Neuronal stem cell (in vitro differentiated cells): ENCODE measurements around the gene CD4.
A peak's percentile ranks its signal among the peaks of the same experiment; 100 is the strongest.

ENCODE experiments used
- DNase-seq: peaks from one replicate; pipeline ENCODE4 v3.0.0-alpha.2; 2013; ENCODE audit warnings: low spot score
- H2AFZ ChIP-seq: one replicate; pipeline ENCODE4 v1.6.1; 2013; ENCODE audit warnings: mild to moderate bottlenecking, low read length, inconsistent platforms
- H2AK5ac ChIP-seq: 2 replicates; pipeline ENCODE4 v1.6.1; 2013; ENCODE audit warnings: low read depth, mild to moderate bottlenecking, inconsistent platforms, low read length, moderate library complexity, mixed read lengths
- H2BK120ac ChIP-seq: 2 replicates; pipeline ENCODE4 v1.6.1; 2013; ENCODE audit warnings: low read depth, mild to moderate bottlenecking, inconsistent platforms, low read length, moderate library complexity, mixed read lengths
- H2BK12ac ChIP-seq: one replicate; pipeline ENCODE4 v1.6.1; 2013; ENCODE audit warnings: low read length, inconsistent platforms
- H2BK15ac ChIP-seq: 2 replicates; pipeline ENCODE4 v1.6.1; 2013; ENCODE audit warnings: mild to moderate bottlenecking, low read length, inconsistent platforms, mixed read lengths
- H2BK5ac ChIP-seq: one replicate; pipeline ENCODE4 v1.6.1; 2013; ENCODE audit warnings: inconsistent platforms, mild to moderate bottlenecking, low read length, moderate library complexity
- H3K14ac ChIP-seq: one replicate; pipeline ENCODE4 v1.6.1; 2013; ENCODE audit warnings: low read length, inconsistent platforms
- H3K18ac ChIP-seq: 2 replicates; pipeline ENCODE4 v1.6.1; 2013; ENCODE audit warnings: low read length, inconsistent platforms
- H3K23ac ChIP-seq: 2 replicates; pipeline ENCODE4 v1.6.1; 2013; ENCODE audit warnings: low read depth, mild to moderate bottlenecking, mixed read lengths, low read length, inconsistent platforms; ENCODE audit not compliant: poor library complexity
- H3K27ac ChIP-seq: replicated peaks from 3 replicates; pipeline ENCODE4 v1.5.1; 2013; ENCODE audit warnings: low read length, inconsistent platforms
- H3K27me3 ChIP-seq, 3 experiments: 2 replicates each; pipeline ENCODE4 v1.6.1; 2013; ENCODE audit warnings: low read length in 3 of 3, mild to moderate bottlenecking in 2 of 3, inconsistent platforms in 1 of 3, low read depth in 1 of 3, mixed read lengths in 1 of 3, moderate library complexity in 1 of 3; ENCODE audit not compliant: control insufficient read depth in 3 of 3, insufficient read depth in 3 of 3
- H3K36me3 ChIP-seq, 2 donors: replicated peaks in 1 of 2; 2 replicates each; pipeline ENCODE4 v1.6.1; 2013; ENCODE audit warnings: low read length in 2 of 2; ENCODE audit not compliant: control insufficient read depth in 2 of 2, insufficient read depth in 2 of 2
- H3K4ac ChIP-seq: 2 replicates; pipeline ENCODE4 v1.6.1; 2013; ENCODE audit warnings: inconsistent platforms, mild to moderate bottlenecking, low read length, moderate library complexity
- H3K4me1 ChIP-seq, 2 donors: 1 replicate in 1 of 2; 2 replicates in 1 of 2; pipeline ENCODE4 v1.6.1; 2013; ENCODE audit warnings: low read length in 2 of 2, low read depth in 1 of 2; ENCODE audit not compliant: control insufficient read depth in 2 of 2, insufficient read depth in 1 of 2
- H3K4me2 ChIP-seq: one replicate; pipeline ENCODE4 v1.6.1; 2013; ENCODE audit warnings: mild to moderate bottlenecking, low read length, inconsistent platforms; ENCODE audit not compliant: insufficient read depth, poor library complexity, severe bottlenecking
- H3K4me3 ChIP-seq, 2 donors: 2 replicates each; pipeline ENCODE4 v1.5.1; 2013; ENCODE audit warnings: low read length in 2 of 2, mild to moderate bottlenecking in 2 of 2, inconsistent platforms in 1 of 2, moderate library complexity in 1 of 2
- H3K79me1 ChIP-seq: one replicate; pipeline ENCODE4 v1.6.1; 2013; ENCODE audit warnings: low read depth, mild to moderate bottlenecking, inconsistent platforms, low read length, moderate library complexity
- H3K9ac ChIP-seq: one replicate; pipeline ENCODE4 v1.6.1; 2013; ENCODE audit warnings: mild to moderate bottlenecking, low read depth, low read length, inconsistent platforms; ENCODE audit not compliant: poor library complexity
- H3K9me3 ChIP-seq, 2 donors: replicated peaks in 1 of 2; 2 replicates each; pipeline versions ENCODE3 to v1.6.1; 2013; ENCODE audit warnings: low read length in 2 of 2, mild to moderate bottlenecking in 2 of 2, inconsistent platforms in 1 of 2, low read depth in 1 of 2, mixed read lengths in 1 of 2, moderate library complexity in 1 of 2; ENCODE audit not compliant: control insufficient read depth in 2 of 2, insufficient read depth in 1 of 2
- H4K8ac ChIP-seq: one replicate; pipeline ENCODE4 v1.6.1; 2013; ENCODE audit warnings: low read depth, mild to moderate bottlenecking, inconsistent platforms, low read length, moderate library complexity
- H4K91ac ChIP-seq: one replicate; pipeline ENCODE4 v1.6.1; 2013; ENCODE audit warnings: low read length, low read depth, mild to moderate bottlenecking, inconsistent platforms; ENCODE audit not compliant: poor library complexity
- WGBS, 2 donors: extraction: QIAGEN DNeasy Blood & Tissue Kit; methylation state at CpG; one replicate each; pipeline ENCODE4 v1.1.7; 2013; ENCODE audit warnings: missing lambda C conversion rate in 2 of 2, mixed read lengths in 1 of 2; ENCODE audit not compliant: insufficient read length in 2 of 2, insufficient replicate concordance in 1 of 2; ENCODE audit errors: extremely low coverage in 2 of 2; 5-methylcytosine and 5-hydroxymethylcytosine counted together

CD4 gene

GRCh38 chr12:6772726-6773589 lies 16.4 kb upstream of the CD4 start:
- peak overlapping the region; percentile 82 for H3K9ac ChIP-seq
- DNase-seq, result no peak
- H3K4ac ChIP-seq, result no peak overlapping the region
- peaks cover 38 to 81% of the 10 kb centered on the region in 2 donors for H3K36me3 ChIP-seq
- H3K14ac ChIP-seq, result no peak overlapping the region
- no peak overlapping the region for H2AFZ ChIP-seq
- H2BK12ac ChIP-seq, result peak overlapping the region; percentile 47
- peak overlapping the region; percentile 35 for H3K4me2 ChIP-seq
- no CpG with 5 or more reads among the region's 21 CpGs for WGBS, 2 donors
- H2AK5ac ChIP-seq, result peak overlapping the region; percentile 69
- H3K4me3 ChIP-seq, result no peak overlapping the region
- peak overlapping the region; percentile 66 for H3K23ac ChIP-seq
- no peak overlapping the region for H2BK120ac ChIP-seq
- H2BK5ac ChIP-seq, result peak overlapping the region; percentile 9
- H3K4me1 ChIP-seq, result peaks cover 26 to 39% of the 10 kb centered on the region in 2 donors
- H4K8ac ChIP-seq, result no peak overlapping the region
- H4K91ac ChIP-seq, result no peak overlapping the region
- H2BK15ac ChIP-seq, result no peak overlapping the region
- peaks cover 0 to 2% (median 0%) of the 10 kb centered on the region in 3 experiments for H3K27me3 ChIP-seq
- no peak overlapping the region for H3K27ac ChIP-seq
- H3K9me3 ChIP-seq, result peaks cover 0 to 2% of the 10 kb centered on the region in 2 donors
- H3K18ac ChIP-seq, result peak overlapping the region; percentile 82
- H3K79me1 ChIP-seq, result peaks cover 8% of the 10 kb centered on the region

GRCh38 chr12:6773590-6774351 lies 15.6 kb upstream of the CD4 start:
- Histone ChIP-seq H3K18ac (peak overlapping the region; percentile 13), H2AK5ac (peak overlapping the region; percentile 51), H3K79me1 (peaks cover 8% of the 10 kb centered on the region), H2BK12ac (peak overlapping the region; percentile 47), H3K9me3 (peaks cover 0 to 2% of the 10 kb centered on the region in 2 donors), H2AFZ (no peak overlapping the region), H3K4me2 (peak overlapping the region; percentile 35), H2BK15ac (peak overlapping the region; percentile 70), H3K23ac (no peak overlapping the region), H3K4me3 (no peak overlapping the region), H3K4ac (no peak overlapping the region), H3K36me3 (peaks cover 38 to 73% of the 10 kb centered on the region in 2 donors), H3K9ac (peak overlapping the region; percentile 67), H3K27me3 (peaks cover 0 to 2% (median 0%) of the 10 kb centered on the region in 3 experiments), H3K14ac (no peak overlapping the region), H2BK5ac (peak overlapping the region; percentile 9), H3K27ac (no peak overlapping the region), H3K4me1 (peaks cover 28 to 46% of the 10 kb centered on the region in 2 donors), H4K8ac (no peak overlapping the region), H4K91ac (no peak overlapping the region), H2BK120ac (no peak overlapping the region)
- no CpG with 5 or more reads among the region's 60 CpGs for WGBS, 2 donors
- no peak for DNase-seq

- Histone ChIP-seq H4K8ac (no peak overlapping the region), H3K9ac (no peak overlapping the region), H4K91ac (no peak overlapping the region), H3K36me3 (peaks cover 34 to 68% of the 10 kb centered on the region in 2 donors), H3K18ac (no peak overlapping the region), H3K9me3 (peaks cover 0 to 2% of the 10 kb centered on the region in 2 donors), H3K14ac (no peak overlapping the region), H2BK120ac (no peak overlapping the region), H2BK12ac (no peak overlapping the region), H2AK5ac (no peak overlapping the region), H3K4me3 (no peak overlapping the region), H2BK5ac (peak overlapping the region; percentile 2), H3K23ac (no peak overlapping the region), H2AFZ (no peak overlapping the region), H3K4ac (no peak overlapping the region), H3K79me1 (peaks cover 5% of the 10 kb centered on the region), H3K27ac (no peak overlapping the region), H3K27me3 (peaks cover 0 to 2% (median 0%) of the 10 kb centered on the region in 3 experiments), H2BK15ac (peak overlapping the region; percentile 70), H3K4me2 (no peak overlapping the region), H3K4me1 (peaks cover 25 to 47% of the 10 kb centered on the region in 2 donors)
- no CpG with 5 or more reads among the region's 15 CpGs for WGBS, 2 donors
- DNase-seq, result no peak
Observed at GRCh38 chr12:6774499-6775062, 14.7 kb upstream of the CD4 start.
